Stimulated activated CD8-positive, alpha-beta memory T cell treated with anti-CD3 and anti-CD28 coated beads, Interleukin-2, amount 100 ng/mL, for 48 hours (primary cell): ENCODE results near the gene PCSK7.
"Not testable (repeated sequence)": the region's sequence is repeated elsewhere in the genome, so short reads cannot be mapped to it uniquely, and the experiment has no call there.

Experiments used
- DNase-seq, 2 donors: peaks; one replicate each; pipeline ENCODE4 v3.0.0-alpha.2; 2020; ENCODE audit warnings: low read depth in 2 of 2

Gene PCSK7

DNA sequence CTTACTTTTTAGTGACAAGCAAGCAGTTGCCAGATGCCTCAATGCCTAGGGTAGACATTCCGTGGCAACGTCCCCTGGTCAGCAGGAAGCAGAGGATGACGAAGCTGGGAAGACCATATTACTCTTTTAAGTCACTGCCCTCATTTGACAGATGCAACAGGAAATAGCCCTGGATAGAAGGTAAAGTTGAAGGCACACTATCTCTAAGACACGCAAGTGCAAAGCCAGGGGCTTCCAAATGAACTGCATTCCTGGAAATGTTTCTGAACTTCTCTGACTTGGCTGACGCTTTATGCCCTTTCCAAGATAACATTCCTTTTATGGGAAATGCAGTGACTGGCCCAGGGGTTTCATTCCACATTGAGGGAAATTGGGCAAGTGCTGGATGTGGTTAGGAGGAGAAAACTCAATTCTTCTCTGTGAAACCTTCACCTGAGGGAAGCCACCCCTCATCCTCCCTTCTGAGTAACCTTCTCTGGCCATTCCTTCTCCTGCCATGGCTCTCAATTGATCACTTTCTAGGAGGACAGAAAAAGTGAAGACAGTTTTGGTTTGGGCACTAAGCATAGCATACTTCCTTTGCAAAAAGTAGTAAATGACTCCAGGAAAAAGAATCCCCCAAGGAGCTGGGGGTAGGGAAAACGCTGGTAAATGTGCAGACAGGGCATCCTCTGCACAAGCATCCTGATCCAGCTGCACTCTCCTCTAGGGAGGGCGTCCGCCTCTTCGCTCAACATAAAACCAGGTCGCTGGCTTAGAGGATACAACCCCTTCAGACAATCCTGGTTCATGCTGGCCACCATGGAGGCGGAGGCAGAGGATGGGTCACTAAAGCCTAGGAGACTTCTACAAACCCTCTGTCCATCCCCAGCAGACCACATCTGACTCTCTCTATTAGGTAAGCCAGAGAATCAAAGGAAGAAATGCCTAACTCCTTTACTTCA lies 14.5 kb downstream of the PCSK7 start:
- DNase-seq, result no peak

- DNase-seq, result no peak
These were observed 17.3 kb downstream of the PCSK7 start for GRCh38 chr11:117214404-117215110.

DNA sequence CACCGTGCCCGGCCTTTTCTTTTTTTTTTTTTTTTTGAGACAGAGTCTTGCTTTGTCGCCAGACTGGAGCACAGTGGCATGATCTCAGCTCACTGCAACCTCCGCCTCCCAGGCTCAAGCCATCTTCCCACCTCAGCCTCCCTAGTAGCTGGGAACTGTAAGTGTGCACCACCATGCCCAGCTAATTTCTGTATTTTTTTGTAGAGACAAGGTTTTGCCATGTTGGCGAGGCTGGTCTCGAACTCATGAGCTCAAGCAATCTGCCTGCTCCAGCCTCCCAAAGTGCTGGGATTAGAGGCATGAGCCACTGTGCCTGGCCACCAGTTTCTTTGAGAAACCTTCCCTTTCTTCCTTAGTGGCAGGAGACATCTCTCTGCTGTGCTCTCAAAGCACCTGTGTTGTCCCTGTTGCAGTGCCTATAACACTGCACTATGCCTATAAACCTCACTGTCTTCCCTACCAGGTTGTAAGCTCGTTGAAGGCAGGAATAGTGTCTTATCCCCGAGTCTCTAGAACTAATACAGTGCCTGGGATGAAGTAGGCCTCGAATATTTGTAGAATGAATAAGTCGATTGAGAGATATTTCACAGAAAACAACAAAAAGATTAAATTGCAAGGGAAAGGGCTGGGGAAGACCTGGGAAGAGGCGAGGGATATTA lies 19.0 kb downstream of the PCSK7 start:
- DNase-seq, result no peak

DNA sequence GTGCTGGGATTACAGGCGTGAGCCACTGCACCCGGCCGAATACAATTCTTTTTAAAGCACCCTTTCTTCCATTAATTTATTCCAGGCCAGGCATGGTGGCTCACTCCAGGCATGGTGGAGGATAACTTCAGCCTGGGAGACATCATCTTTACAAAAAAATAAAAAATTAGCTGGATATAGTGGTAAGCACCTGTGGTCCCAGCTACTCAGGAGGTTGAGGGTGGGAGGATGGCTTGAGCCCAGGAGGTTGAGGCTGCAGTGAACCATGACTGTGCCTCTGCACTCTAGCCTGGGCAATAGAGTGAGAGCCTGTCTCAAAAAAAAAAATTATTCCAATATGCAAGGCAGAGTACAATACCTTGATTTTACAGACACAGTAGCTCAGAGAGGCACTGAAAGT lies 21.3 kb downstream of the PCSK7 start:
- no peak for DNase-seq

DNA sequence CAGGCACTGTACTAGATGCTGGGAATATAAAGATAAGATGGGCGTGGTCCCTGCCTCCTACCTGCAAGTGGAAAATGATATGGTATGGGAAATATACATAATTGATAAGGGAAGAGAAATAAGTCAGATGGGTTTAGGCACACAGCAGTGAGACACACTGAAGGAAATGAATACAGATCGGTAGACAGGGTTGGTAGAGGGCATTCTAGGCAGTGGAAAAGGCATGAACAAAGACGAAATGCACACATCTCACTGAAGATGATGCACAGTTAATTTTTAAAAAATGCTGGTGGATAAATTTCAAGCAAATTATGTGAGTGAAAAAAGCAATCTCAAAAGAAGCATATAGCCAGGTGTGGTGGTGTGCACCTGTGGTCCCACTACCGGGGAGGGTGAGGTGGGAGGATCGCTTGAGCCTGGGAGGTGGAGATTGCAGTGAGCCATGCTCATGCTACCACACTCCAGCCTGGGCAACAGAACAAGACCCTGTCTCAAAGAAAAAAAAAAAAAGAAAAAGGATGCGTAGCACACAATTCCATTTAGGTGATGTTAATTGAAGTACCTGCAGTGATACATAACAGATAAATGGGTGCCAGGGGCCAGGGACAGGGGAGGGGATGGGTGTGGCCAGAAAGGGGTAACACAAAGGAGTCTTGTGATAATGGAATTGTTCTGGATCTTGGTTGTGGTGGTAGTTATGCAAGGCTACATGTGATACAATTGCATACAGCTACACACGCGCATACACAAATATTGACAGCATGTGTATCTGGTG lies 22.3 kb downstream of the PCSK7 start:
- not testable (repeated sequence) for DNase-seq

DNA sequence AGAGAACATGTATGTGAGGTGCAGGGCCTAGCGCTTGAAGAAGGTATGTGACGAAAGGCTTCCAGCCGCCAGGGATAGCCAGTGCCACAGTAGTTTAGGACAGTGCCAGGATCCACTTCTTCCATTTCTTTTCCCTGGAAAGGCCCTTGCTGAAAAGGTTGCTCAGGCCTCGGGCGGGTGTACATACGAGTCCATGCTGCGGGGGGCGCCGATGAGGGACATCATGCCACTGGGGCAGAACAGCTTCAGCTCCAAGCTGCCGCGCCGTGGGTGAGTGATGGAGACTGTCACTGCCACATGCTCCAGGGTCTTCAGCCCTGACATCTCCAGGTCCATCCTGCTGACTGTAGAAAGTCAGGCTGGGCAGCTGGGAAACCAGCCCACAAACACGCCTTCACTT lies 23.2 kb downstream of the PCSK7 start:
- not testable (repeated sequence) for DNase-seq

- not testable (repeated sequence) for DNase-seq
These were observed 24.4 kb downstream of the PCSK7 start for GRCh38 chr11:117207481-117207880.

DNA sequence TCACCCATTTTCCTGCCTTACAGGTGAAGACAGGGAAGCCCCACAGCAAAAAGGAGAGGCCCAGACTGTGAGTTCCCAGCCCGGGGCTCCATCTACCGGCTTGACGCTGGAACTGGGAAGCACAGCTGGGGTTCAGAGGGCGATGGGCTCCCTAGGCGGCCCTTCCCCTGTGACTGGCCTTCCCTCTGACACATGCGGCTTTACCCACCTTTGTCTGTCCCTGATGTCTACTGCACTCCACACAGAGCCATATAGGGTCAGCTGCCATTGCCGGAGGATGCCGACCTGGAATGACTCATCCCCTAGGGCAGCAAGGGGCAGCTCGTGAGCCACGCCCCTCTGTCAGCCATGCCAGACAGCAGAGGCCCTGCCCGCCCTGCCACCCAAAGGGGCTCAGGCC lies 25.0 kb downstream of the PCSK7 start:
- not testable (repeated sequence) for DNase-seq

DNA sequence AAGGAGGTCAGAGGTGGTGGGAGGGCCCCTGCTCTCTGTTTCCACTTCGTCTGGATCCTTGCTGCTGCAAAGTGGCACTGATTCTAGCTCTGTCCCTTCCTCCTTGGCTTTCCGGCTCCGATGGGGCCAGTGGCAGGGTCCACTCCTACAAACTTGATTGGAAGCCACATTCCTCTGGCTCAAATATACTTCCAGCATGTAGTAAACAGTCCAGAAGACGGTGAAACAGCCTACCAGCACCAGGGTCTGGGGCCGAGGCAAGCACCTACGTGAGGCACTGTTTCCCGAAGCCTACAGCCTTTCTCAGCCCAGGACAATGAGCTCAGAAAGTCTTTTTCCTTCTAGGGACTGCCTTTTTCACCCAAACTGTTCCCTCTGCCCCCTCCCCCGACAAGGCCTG lies 25.8 kb downstream of the PCSK7 start:
- DNase-seq, result not testable (repeated sequence)

- DNase-seq, result no peak
These were observed 26.6 kb downstream of the PCSK7 start for GRCh38 chr11:117205211-117205818.

DNA sequence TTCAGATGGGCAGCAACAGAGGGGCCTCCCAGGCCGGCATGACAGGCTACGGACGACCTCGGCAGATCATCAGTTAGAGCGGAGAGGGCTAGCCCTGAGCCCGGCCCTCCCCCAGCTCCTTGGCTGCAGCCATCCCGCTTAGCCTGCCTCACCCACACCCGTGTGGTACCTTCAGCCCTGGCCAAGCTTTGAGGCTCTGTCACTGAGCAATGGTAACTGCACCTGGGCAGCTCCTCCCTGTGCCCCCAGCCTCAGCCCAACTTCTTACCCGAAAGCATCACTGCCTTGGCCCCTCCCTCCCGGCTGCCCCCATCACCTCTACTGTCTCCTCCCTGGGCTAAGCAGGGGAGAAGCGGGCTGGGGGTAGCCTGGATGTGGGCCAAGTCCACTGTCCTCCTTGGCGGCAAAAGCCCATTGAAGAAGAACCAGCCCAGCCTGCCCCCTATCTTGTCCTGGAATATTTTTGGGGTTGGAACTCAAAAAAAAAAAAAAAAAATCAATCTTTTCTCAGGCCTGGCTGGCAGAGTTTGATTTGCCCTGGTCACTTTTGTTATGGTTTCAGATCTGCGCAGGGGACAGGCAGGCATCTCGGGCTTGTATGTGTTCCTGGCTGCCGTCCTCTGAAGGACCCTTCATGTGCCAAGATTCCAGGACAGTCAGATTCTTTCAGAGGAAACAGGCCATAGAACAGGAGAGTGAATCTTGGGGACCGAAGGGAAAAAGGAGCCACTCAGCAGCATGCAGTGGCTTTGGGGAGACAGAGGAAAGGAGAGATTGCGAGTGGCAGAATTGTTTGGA lies 27.4 kb downstream of the PCSK7 start:
- DNase-seq, result no peak

GRCh38 chr11:117203069-117203407 lies 28.8 kb downstream of the PCSK7 start:
- DNase-seq, result no peak

DNA sequence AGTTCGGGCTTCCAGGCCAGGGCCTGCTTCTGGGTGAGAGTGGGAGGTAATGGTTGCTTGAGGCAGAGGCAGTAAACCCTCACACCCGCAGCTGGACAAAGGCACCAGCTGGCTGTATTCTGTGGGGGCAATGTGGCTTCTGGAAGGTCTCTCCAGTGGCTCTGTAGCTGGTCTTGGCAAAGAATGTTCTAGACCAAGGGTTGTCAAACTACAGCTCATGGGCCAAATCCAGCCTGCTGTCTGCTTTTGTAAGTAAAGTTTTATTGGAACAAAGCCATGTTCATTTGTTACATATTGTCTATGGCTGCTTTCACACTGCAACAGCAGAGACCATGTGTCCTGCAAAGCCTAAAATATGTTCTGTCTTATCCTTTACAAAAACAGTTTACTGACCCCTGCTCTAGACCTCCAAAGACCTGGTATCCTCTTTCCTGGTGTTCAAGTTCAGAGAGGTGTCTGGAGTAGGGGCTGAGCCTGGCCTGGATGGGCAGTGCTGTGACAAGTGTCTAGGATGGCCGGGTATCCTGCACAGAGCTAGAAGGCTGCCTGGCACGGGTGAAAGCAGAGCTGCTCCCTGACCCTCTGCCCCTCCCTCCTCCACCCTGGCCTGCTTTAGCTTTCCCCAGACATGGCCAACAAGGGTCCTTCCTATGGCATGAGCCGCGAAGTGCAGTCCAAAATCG lies 29.3 kb downstream of the PCSK7 start:
- DNase-seq, result no peak

DNA sequence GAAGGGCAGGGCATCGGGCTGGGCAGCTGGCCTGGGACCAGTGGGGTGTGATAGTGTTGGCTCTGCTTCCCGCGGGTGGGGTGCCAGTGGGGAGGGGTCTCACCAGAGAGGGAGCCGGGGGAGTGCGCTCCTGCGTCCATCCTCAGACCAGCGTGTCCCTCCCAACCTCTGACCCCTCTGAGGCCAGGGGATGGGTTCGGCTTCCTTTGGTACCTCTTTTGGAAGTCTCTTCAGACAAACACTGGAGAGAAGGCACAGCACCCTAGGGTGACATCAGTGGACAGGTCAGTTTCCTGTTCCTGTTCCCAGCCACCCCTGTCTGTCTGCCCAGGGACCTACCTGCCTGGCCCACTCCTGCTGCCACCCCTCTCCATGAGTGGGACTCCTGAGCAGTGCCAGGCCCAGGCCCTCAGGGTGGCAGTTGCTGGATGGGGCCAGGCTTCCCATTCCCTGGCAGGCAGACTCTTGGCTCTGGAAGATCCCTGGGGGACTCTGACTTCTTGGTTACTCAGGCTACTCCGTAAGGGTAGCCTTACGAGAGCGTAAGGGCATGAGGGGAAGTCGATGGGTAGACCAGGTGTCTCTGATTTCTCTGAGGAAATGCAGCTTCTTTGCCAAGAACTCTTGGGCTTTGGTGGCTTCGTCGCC lies 30.1 kb downstream of the PCSK7 start:
- no peak for DNase-seq

DNA sequence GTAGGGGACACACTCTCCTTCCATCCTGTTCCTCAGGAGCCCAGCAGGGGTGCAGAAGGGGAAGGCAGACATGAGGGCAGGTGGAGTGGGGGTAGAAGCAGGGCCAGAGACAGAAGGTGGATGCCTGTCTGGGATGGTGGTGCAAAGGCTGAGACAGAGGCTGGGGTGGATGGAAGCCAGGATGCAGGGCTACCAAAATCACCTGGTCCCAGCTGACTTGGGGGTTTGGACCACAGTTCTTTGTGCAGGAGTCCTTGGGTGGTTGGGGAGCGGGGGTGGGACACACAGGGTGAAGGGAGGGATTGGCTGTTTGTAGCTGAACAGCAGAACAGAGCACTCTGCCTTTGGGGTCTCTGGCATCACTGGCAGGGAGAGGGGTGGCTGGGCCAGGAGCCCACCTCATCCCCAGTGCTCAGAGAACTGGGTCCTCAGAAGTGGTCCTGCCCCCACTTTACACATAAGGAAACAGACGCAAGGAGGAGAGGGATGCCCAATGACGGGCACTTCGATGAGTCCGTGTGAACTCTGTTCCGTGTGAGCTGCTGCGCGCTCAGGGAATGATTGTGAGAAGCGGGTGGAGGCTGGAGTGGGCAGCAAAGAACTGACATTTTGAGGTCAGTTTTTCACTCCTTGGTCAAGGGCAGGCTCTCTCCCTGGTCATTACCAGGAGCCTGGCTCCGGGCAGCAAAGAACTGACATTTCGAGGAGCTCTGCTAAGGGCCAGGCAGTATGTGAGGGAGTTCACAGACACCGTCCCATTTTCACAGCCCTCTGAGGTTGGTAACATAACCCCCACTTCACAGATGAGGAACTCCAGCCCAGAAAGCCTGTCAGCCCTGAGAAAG lies 30.8 kb downstream of the PCSK7 start:
- DNase-seq, result no peak

DNA sequence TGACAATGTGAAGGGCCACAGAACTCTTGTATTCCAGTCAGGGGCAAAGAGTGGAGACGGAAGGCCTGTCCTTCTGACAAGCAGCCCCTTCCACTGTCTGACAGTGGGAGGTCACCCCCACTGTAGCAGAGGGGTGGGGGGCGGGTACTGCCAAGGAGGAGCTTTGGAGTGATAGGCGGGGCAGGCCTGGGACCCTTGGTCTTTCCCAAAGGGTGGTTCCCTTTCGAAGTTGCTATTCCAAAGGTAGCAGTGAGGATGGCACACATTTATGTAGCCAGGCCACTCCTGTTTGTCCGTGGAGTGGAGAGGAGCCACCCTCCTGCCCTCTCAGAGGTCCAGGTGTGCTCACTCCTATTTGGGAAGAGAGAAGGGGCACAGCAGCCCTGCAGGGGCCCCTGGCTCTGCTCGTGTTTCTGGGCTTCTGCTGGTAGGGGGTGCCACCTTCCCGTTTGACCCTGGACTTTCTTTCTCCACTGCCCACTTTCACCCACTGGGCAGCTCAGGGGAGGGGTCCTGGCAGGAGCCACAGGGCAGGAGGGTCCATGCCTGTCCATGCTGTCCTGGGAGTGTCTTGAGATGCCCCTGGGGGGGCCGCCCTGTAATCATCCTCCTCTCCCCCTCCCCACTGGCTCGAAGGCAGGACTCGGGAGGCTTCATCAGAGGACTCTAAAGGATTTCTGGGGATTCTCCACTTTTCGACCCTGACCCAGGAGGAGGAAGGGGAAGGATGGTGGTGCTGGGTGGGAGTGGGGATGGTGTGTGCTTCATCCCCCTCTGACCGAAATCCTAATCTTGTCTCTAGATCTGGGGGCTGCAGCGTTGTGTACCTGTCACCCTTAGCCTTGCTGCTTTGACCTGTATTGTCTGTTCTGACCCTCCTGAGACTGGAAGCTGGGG lies 31.7 kb downstream of the PCSK7 start:
- DNase-seq, result no peak
